H1 (cell line): ENCODE data around the gene C1orf56. TPM values are rescaled to one million over a fixed set of nuclear protein-coding genes. Genes with fewer than 3 reads are reported as not detected.

Experiments used
- BCL11A ChIP-seq, 2 experiments: IDR thresholded peaks; one replicate each; pipeline ENCODE4 v1.6.1; 2011; ENCODE audit warnings: low read depth in 2 of 2, low read length in 2 of 2, mild to moderate bottlenecking in 2 of 2
- BRCA1 ChIP-seq: IDR thresholded peaks from 2 replicates; pipeline ENCODE4 v1.6.1; 2012; ENCODE audit warnings: low read depth, low read length, improper control_type of control experiment
- CBX8 ChIP-seq: fragments of 300-800, 300-1000 bp; sonication (generic); IDR thresholded peaks from 2 replicates; pipeline ENCODE4 v1.7.1; 2016; ENCODE audit warnings: low read depth, low read length, borderline replicate concordance
- CTBP2 ChIP-seq: IDR thresholded peaks from 2 replicates; pipeline ENCODE4 v1.7.0; 2011; ENCODE audit warnings: borderline replicate concordance, mild to moderate bottlenecking, moderate library complexity, mixed read lengths, low read length; ENCODE audit not compliant: insufficient read depth, insufficient read length
- GABPA ChIP-seq: IDR thresholded peaks from 2 replicates; pipeline ENCODE4 v1.6.1; 2011; ENCODE audit warnings: mild to moderate bottlenecking, low read length, moderate library complexity, borderline replicate concordance; ENCODE audit not compliant: insufficient read depth
- HDAC2 ChIP-seq, 2 experiments: fragments of 300-600 bp in 1 of 2; sonication (generic) in 1 of 2; IDR thresholded peaks; 2 replicates each; pipeline ENCODE4 v1.6.1; 2011 to 2012; ENCODE audit warnings: low read depth in 2 of 2, low read length in 2 of 2, mild to moderate bottlenecking in 2 of 2, moderate library complexity in 2 of 2, borderline replicate concordance in 1 of 2, inconsistent platforms in 1 of 2
- PHF8 ChIP-seq: fragments of 200-600 bp; sonication (generic); conservative IDR thresholded peaks from 2 replicates; pipeline ENCODE4 v1.7.1; 2012; ENCODE audit warnings: low read depth, mild to moderate bottlenecking, inconsistent platforms, low read length, moderate library complexity
- POLR2AphosphoS5 ChIP-seq: IDR thresholded peaks from 2 replicates; pipeline ENCODE4 v1.6.1; 2011; ENCODE audit warnings: low read depth, low read length
- SIN3A ChIP-seq, 2 experiments: IDR thresholded peaks in 1 of 2; conservative IDR thresholded peaks in 1 of 2; 2 replicates each; pipeline ENCODE4 v1.6.1; 2011 to 2012; ENCODE audit warnings: low read length in 2 of 2, improper control_type of control experiment in 1 of 2, low read depth in 1 of 2, mild to moderate bottlenecking in 1 of 2
- SP1 ChIP-seq: IDR thresholded peaks from 2 replicates; pipeline ENCODE4 v1.6.1; 2011; ENCODE audit warnings: low read depth, low read length
- SRF ChIP-seq: IDR thresholded peaks from 2 replicates; pipeline ENCODE4 v1.6.1; 2011; ENCODE audit warnings: mild to moderate bottlenecking, low read depth, low read length, moderate library complexity
- SUZ12 ChIP-seq: fragments of 200-600 bp; sonication (generic); IDR thresholded peaks from 2 replicates; pipeline ENCODE4 v1.6.1; 2012; ENCODE audit warnings: mild to moderate bottlenecking, inconsistent platforms, low read length, moderate library complexity, mixed read lengths
- TAF1 ChIP-seq: IDR thresholded peaks from 2 replicates; pipeline ENCODE4 v1.6.1; 2011; ENCODE audit warnings: mild to moderate bottlenecking, low read depth, low read length
- TAF7 ChIP-seq: optimal IDR thresholded peaks from 2 replicates; pipeline ENCODE3; 2011; ENCODE audit warnings: low read depth, mild to moderate bottlenecking, inconsistent platforms, low read length, moderate library complexity, borderline replicate concordance
- TCF12 ChIP-seq: IDR thresholded peaks from 2 replicates; pipeline ENCODE4 v1.6.1; 2011; ENCODE audit warnings: low read depth, mild to moderate bottlenecking, low read length
- ZNF274 ChIP-seq: IDR thresholded peaks from 2 replicates; pipeline ENCODE4 v1.7.0; 2012; ENCODE audit warnings: low read length, borderline replicate concordance; ENCODE audit errors: extremely low read depth
- polyA plus RNA-seq, 7 experiments: library from polyadenylated mRNA; depleted of rRNA in 3 of 7; stranded (reverse) in 5 of 7; unstranded in 2 of 7; fragments of >200 nt in 5 of 7; fragments of 200-250 nt in 2 of 7; gene quantifications; 1 replicate in 5 of 7; 2 replicates in 1 of 7; 4 replicates in 1 of 7; pipeline versions ENCODE4 v1.2.1 to v1.2.3, GENCODE V29; 2011 to 2013; ENCODE audit warnings: missing spikeins in 2 of 7, mixed read lengths in 2 of 7
- total RNA-seq: library from RNA; stranded (reverse); fragmentation: NEBNext Ultra II Directional; extraction: Animal tissue kit (Norgen Biotek cat#: 25700); gene quantifications from 2 replicates; pipeline ENCODE4 v1.2.1, GENCODE V29; 2021
- TF ChIP-seq, protein P1 (sequence below): IDR thresholded peaks from 2 replicates; pipeline ENCODE4 v1.6.1; 2012; ENCODE audit warnings: inconsistent platforms
- TF ChIP-seq, protein P2 (sequence below): IDR thresholded peaks from 2 replicates; pipeline ENCODE4 v1.6.1; 2012; ENCODE audit warnings: low read length, inconsistent platforms
- TF ChIP-seq, protein P3 (sequence below): IDR thresholded peaks from 2 replicates; pipeline ENCODE4 v1.6.1; 2011; ENCODE audit warnings: low read length, improper control_type of control experiment

C1orf56 gene
- total and polyA plus RNA-seq, 2 of the 8 experiments (the other 6 are each of a cell fraction or from before 2014, with no cell fraction given) = 3.0 to 3.4 TPM

DNA sequence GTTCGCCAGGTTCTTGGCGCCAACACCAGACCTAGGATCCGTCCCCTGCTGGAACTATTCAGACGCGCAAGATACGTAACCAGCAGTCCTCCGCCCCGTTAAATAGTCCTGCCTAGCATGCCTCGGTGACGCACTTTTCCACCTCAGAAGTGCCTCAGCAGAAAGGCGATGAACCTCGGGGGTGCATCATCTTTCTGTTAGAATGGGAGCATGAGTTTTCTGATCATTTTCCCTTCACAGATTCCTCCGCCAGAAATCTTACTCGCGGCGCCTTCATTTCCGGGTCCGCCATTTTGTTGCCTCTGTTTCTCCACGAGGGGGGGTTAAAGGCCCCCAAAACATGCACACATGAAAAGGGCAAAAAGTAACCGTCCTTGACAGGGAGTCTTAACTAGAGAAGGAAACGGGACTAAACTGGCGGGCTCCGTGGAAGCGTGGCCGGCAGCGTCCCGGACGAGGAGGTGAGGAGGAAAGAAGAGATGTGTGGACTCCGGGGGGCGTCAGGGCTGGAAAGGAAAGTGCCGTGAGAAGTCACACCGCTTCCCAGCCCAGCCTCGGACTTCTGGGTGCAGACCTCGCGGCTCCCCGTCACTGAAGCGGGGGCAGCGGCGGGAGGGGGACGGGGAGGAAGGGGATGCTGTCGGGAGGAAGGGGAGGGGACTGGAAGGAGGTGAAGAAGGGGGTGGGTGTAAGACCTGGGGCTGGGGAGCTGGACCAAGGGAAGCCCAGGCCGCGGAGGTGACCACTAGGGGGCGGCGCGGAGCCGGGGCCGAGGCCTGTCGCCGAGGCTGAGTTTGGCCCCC is 23.1 kb downstream of the C1orf56 start, which contains the start of gene GABPB2 (continued):
- TF ChIP-seq, protein P1, sequence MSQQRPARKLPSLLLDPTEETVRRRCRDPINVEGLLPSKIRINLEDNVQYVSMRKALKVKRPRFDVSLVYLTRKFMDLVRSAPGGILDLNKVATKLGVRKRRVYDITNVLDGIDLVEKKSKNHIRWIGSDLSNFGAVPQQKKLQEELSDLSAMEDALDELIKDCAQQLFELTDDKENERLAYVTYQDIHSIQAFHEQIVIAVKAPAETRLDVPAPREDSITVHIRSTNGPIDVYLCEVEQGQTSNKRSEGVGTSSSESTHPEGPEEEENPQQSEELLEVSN = peak; percentile 39
- TF ChIP-seq ZNF274 (no peak), HDAC2 (IDR thresholded peaks at IDR 0.05; ENCODE audit: borderline replicate concordance in 1 of 2, low read depth in 2 of 2, low read length in 2 of 2) (peak in 1 of 2 experiments; percentile 71; a peak in 1 of 4 replicates), TCF12 (no peak), CBX8 (no peak), SIN3A (conservative IDR thresholded peaks at IDR 0.05 in 1 of 2, IDR thresholded peaks at IDR 0.05 in 1 of 2; ENCODE audit: low read depth in 1 of 2, low read length in 2 of 2) (peak; percentile 62 to 69; a peak in 1 of 4 replicates), BRCA1 (no peak), TAF1 (no peak; the same call in none of the 2 replicates), GABPA (0 out of 2 replicates have a peak, but pooled peaks have one; percentile 19), PHF8 (peak; percentile 82), CTBP2 (no peak), BCL11A (IDR thresholded peaks at IDR 0.05; ENCODE audit: low read depth in 2 of 2, low read length in 2 of 2) (no peak), TAF7 (peak; percentile 23), POLR2AphosphoS5 (peak; percentile 98), SRF (no peak), SP1 (peak; percentile 53; the same call in 1 of the 2 replicates), SUZ12 (no peak)
- TF ChIP-seq, protein P2, sequence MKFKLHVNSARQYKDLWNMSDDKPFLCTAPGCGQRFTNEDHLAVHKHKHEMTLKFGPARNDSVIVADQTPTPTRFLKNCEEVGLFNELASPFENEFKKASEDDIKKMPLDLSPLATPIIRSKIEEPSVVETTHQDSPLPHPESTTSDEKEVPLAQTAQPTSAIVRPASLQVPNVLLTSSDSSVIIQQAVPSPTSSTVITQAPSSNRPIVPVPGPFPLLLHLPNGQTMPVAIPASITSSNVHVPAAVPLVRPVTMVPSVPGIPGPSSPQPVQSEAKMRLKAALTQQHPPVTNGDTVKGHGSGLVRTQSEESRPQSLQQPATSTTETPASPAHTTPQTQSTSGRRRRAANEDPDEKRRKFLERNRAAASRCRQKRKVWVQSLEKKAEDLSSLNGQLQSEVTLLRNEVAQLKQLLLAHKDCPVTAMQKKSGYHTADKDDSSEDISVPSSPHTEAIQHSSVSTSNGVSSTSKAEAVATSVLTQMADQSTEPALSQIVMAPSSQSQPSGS = peak; percentile 55; the same call in 1 of the 2 replicates
- TF ChIP-seq, protein P3, sequence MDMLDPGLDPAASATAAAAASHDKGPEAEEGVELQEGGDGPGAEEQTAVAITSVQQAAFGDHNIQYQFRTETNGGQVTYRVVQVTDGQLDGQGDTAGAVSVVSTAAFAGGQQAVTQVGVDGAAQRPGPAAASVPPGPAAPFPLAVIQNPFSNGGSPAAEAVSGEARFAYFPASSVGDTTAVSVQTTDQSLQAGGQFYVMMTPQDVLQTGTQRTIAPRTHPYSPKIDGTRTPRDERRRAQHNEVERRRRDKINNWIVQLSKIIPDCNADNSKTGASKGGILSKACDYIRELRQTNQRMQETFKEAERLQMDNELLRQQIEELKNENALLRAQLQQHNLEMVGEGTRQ = no peak
